CD4-positive, alpha-beta memory T cell (primary cell): ENCODE results near the gene LY6G6F. TPM values are rescaled to one million over a fixed set of nuclear protein-coding genes. Genes with fewer than 3 reads are reported as not detected.
A peak's percentile ranks its signal among the peaks of the same experiment; 100 is the strongest.

Experiments used
- CTCF ChIA-PET: fragments of 350-600 bp; sonication (Branson Sonifier 250); formaldehyde crosslinking; loops from one replicate; lab custom pipeline; 2021; ENCODE audit warnings: inconsistent platforms; ENCODE audit not compliant: partially characterized antibody; lab: Charles Lee
- POLR2A ChIA-PET: fragments of 350-600 bp; sonication (Branson Sonifier 250); formaldehyde crosslinking; loops from one replicate; lab custom pipeline; 2021; ENCODE audit not compliant: partially characterized antibody; lab: Charles Lee
- DNase-seq, 5 donors: peaks; one replicate each; pipeline versions ENCODE4 v3.0.0 to v3.0.0-alpha.2; 2020 to 2022; ENCODE audit warnings: mixed read lengths in 1 of 5
- H3K27ac ChIP-seq: one replicate; pipeline ENCODE4 v1.7.0; 2013; ENCODE audit warnings: low read depth, low read length
- H3K27me3 ChIP-seq: 2 replicates; pipeline ENCODE4 v1.7.0; 2013; ENCODE audit warnings: mild to moderate bottlenecking, low read length, moderate library complexity; ENCODE audit not compliant: insufficient read depth
- H3K36me3 ChIP-seq: 2 replicates; pipeline ENCODE4 v1.7.0; 2013; ENCODE audit warnings: mild to moderate bottlenecking, low read length, moderate library complexity; ENCODE audit not compliant: insufficient read depth
- H3K4me1 ChIP-seq: 2 replicates; pipeline ENCODE4 v1.7.0; 2013; ENCODE audit warnings: mild to moderate bottlenecking, low read length, moderate library complexity; ENCODE audit not compliant: insufficient read depth
- H3K4me3 ChIP-seq, 2 donors: one replicate each; pipeline ENCODE4 v1.7.0; 2013; ENCODE audit warnings: low read length in 2 of 2, mild to moderate bottlenecking in 1 of 2
- H3K9me3 ChIP-seq, 2 donors: one replicate each; pipeline ENCODE4 v1.7.0; 2013; ENCODE audit warnings: low read length in 2 of 2, control low read depth in 1 of 2; ENCODE audit not compliant: control insufficient read depth in 1 of 2
- H3K27ac Mint-ChIP-seq, 7 donors: one replicate each; pipeline ENCODE4 v1.8.0; 2020 to 2021; ENCODE audit warnings: mixed read lengths in 7 of 7, mild to moderate bottlenecking in 6 of 7, inconsistent platforms in 3 of 7, moderate library complexity in 3 of 7
- H3K27me3 Mint-ChIP-seq, 2 donors: one replicate each; pipeline ENCODE4 v1.8.0; 2020 to 2021; ENCODE audit warnings: mixed read lengths in 2 of 2
- H3K36me3 Mint-ChIP-seq, 2 donors: one replicate each; pipeline ENCODE4 v1.8.0; 2020 to 2021; ENCODE audit warnings: mixed read lengths in 2 of 2, inconsistent platforms in 1 of 2, mild to moderate bottlenecking in 1 of 2
- H3K4me1 Mint-ChIP-seq, 4 donors: one replicate each; pipeline ENCODE4 v1.8.0; 2020 to 2021; ENCODE audit warnings: mixed read lengths in 4 of 4, mild to moderate bottlenecking in 1 of 4
- H3K4me3 Mint-ChIP-seq, 8 donors: one replicate each; pipeline ENCODE4 v1.8.0; 2020 to 2021; ENCODE audit warnings: mixed read lengths in 8 of 8, mild to moderate bottlenecking in 7 of 8, moderate library complexity in 6 of 8, inconsistent platforms in 3 of 8
- H3K9me3 Mint-ChIP-seq, 8 donors: one replicate each; pipeline ENCODE4 v1.8.0; 2020 to 2021; ENCODE audit warnings: mixed read lengths in 8 of 8, mild to moderate bottlenecking in 5 of 8, inconsistent platforms in 3 of 8, moderate library complexity in 1 of 8
- intact Hi-C: fragments of 100-400 bp; cut with micrococcal nuclease; formaldehyde crosslinking; loops from one replicate; pipeline ENCODE4 v1.15.1; 2023
- polyA plus RNA-seq, 2 donors: library from polyadenylated mRNA; unstranded; fragments of 300-500 nt; fragmentation: Illumina TruSeq; gene quantifications; one replicate each; pipeline ENCODE4 v1.2.3, GENCODE V29; 2021
- total RNA-seq, 2 experiments: library from RNA; stranded (reverse); gene quantifications; one replicate each; pipeline ENCODE4 v1.2.3, GENCODE V29; 2021

Gene LY6G6F
- total and polyA plus RNA-seq, 4 experiments from 2014 or later = not detected

GRCh38 chr6:31692353-31692752 lies 14.3 kb upstream of the LY6G6F start:
- Histone ChIP-seq H3K4me3 (no peak overlapping the region), H3K9me3 (no peaks in the 10 kb centered on the region), H3K4me1 (peaks cover 2% of the 10 kb centered on the region), H3K27ac (no peak overlapping the region), H3K36me3 (peaks cover 65% of the 10 kb centered on the region), H3K27me3 (no peaks in the 10 kb centered on the region)
- intact Hi-C loops = no loop called here
- ChIA-PET CTCF (interaction anchor here (1.1 kb wide), 1 partner anchor 78 kb away, joined by 3 read pairs; no protein-coding TSS in a partner anchor), POLR2A (interaction anchor here (1.0 to 3.0 kb wide), 4 partner anchors 10 to 182 kb away, joined by 3 to 15 read pairs (median 4); partner anchors contain the start of gene ABHD16A)
- Mint-ChIP-seq H3K27me3 (no peaks in the 10 kb centered on the region), H3K27ac (peak overlapping the region in 5 of 7 donors; percentile 7 to 63 (median 27)), H3K4me1 (peaks cover 2 to 4% (median 2%) of the 10 kb centered on the region in 4 donors), H3K9me3 (no peaks in the 10 kb centered on the region), H3K4me3 (no peak overlapping the region), H3K36me3 (peaks cover 25 to 70% of the 10 kb centered on the region in 2 donors)
- no peak for DNase-seq

- Mint-ChIP-seq H3K9me3 (no peaks in the 10 kb centered on the region), H3K27ac (peak overlapping the region in 2 of 7 donors; percentile 48 to 84), H3K27me3 (no peaks in the 10 kb centered on the region), H3K4me3 (no peak overlapping the region), H3K4me1 (peaks cover 6 to 9% (median 8%) of the 10 kb centered on the region in 4 donors), H3K36me3 (peaks cover 29 to 70% of the 10 kb centered on the region in 2 donors)
- Histone ChIP-seq H3K4me1 (peaks cover 7% of the 10 kb centered on the region), H3K27ac (no peak overlapping the region), H3K36me3 (peaks cover 65% of the 10 kb centered on the region), H3K9me3 (no peaks in the 10 kb centered on the region), H3K27me3 (no peaks in the 10 kb centered on the region), H3K4me3 (no peak overlapping the region)
- POLR2A ChIA-PET = interaction anchor here (1.0 to 3.0 kb wide), 2 partner anchors 10 to 182 kb away, joined by 5 to 15 read pairs; partner anchors contain the start of gene ABHD16A
- intact Hi-C loops = no loop called here
- CTCF ChIA-PET = interaction anchor here (1.0 to 1.1 kb wide), 2 partner anchors 12 to 77 kb away, joined by 3 to 4 read pairs; partner anchors contain the start of gene LY6G5C
- DNase-seq = no peak
These were observed 13.8 kb upstream of the LY6G6F start for GRCh38 chr6:31692886-31693285.

- Mint-ChIP-seq H3K4me3 (no peak overlapping the region), H3K27ac (no peak overlapping the region), H3K36me3 (peaks cover 30 to 69% of the 10 kb centered on the region in 2 donors), H3K4me1 (peaks cover 8 to 13% (median 10%) of the 10 kb centered on the region in 4 donors), H3K9me3 (no peaks in the 10 kb centered on the region), H3K27me3 (no peaks in the 10 kb centered on the region)
- H3K36me3 ChIP-seq = peaks cover 59% of the 10 kb centered on the region
- POLR2A ChIA-PET = interaction anchor here (0.7 to 3.0 kb wide), 5 partner anchors 9 to 181 kb away, joined by 3 to 15 read pairs (median 5); partner anchors contain the start of gene ABHD16A
- CTCF ChIA-PET = interaction anchor here (0.7 to 1.3 kb wide), 3 partner anchors 9 to 989 kb away, joined by 3 to 4 read pairs (median 4); partner anchors contain the start of gene LY6G5C
- no peaks in the 10 kb centered on the region for H3K9me3 ChIP-seq
- H3K4me3 ChIP-seq = no peak overlapping the region
- no peak overlapping the region for H3K27ac ChIP-seq
- intact Hi-C loops = no loop called here
- no peaks in the 10 kb centered on the region for H3K27me3 ChIP-seq
- DNase-seq = no peak
- peaks cover 7% of the 10 kb centered on the region for H3K4me1 ChIP-seq
These were observed 13.1 kb upstream of the LY6G6F start for GRCh38 chr6:31693535-31693934.

- ChIA-PET CTCF (no interaction called here), POLR2A (no interaction called here)
- H3K27ac ChIP-seq = no peak overlapping the region
- H3K9me3 ChIP-seq = no peaks in the 10 kb centered on the region
- peaks cover 0 to 3% (median 0%) of the 10 kb centered on the region in 8 donors for H3K9me3 Mint-ChIP-seq
- H3K27ac Mint-ChIP-seq = peak overlapping the region; percentile 15 to 88 (median 74)
- peaks cover 53% of the 10 kb centered on the region for H3K36me3 ChIP-seq
- H3K27me3 Mint-ChIP-seq = no peaks in the 10 kb centered on the region
- H3K27me3 ChIP-seq = no peaks in the 10 kb centered on the region
- H3K4me1 ChIP-seq = peaks cover 28% of the 10 kb centered on the region
- H3K36me3 Mint-ChIP-seq = peaks cover 30 to 58% of the 10 kb centered on the region in 2 donors
- no peak overlapping the region for H3K4me3 Mint-ChIP-seq
- intact Hi-C loops = no loop called here
- peaks cover 23 to 39% (median 31%) of the 10 kb centered on the region in 4 donors for H3K4me1 Mint-ChIP-seq
- no peak overlapping the region for H3K4me3 ChIP-seq
- DNase-seq = no peak
These were observed 9.1 kb upstream of the LY6G6F start for GRCh38 chr6:31697555-31697954.

- ChIA-PET POLR2A (interaction anchor here (1.1 to 2.7 kb wide), 2 partner anchors 127 to 162 kb away, joined by 3 to 9 read pairs; partner anchors contain the start of gene NEU1), CTCF (no interaction called here)
- H3K4me1 Mint-ChIP-seq = peaks cover 25 to 53% (median 41%) of the 10 kb centered on the region in 4 donors
These were observed 5.8 kb upstream of the LY6G6F start for GRCh38 chr6:31700740-31701401.

GRCh38 chr6:31701666-31702404 lies 4.8 kb upstream of the LY6G6F start:
- no peak for DNase-seq
- Histone ChIP-seq H3K4me3 (peak overlapping the region; percentile 70 to 82), H3K27ac (peak overlapping the region; percentile 97), H3K9me3 (no peaks in the 10 kb centered on the region), H3K27me3 (no peaks in the 10 kb centered on the region), H3K36me3 (peaks cover 27% of the 10 kb centered on the region), H3K4me1 (peaks cover 35% of the 10 kb centered on the region)
- CTCF ChIA-PET = interaction anchor here (2.1 to 3.2 kb wide), 2 partner anchors 28 to 129 kb away, joined by 8 to 11 read pairs; partner anchors contain the start of gene DDAH2
- H3K4me1 Mint-ChIP-seq = peaks cover 25 to 53% (median 41%) of the 10 kb centered on the region in 4 donors
- H3K27me3 Mint-ChIP-seq = no peaks in the 10 kb centered on the region
- H3K36me3 Mint-ChIP-seq = peaks cover 20 to 35% of the 10 kb centered on the region in 2 donors
- intact Hi-C loops = loop anchor here (2.0 kb wide), 2 partner anchors 21 to 37 kb away; partner anchors contain the start of gene LY6G5C
- H3K4me3 Mint-ChIP-seq = peak overlapping the region; percentile 97 to 99 (median 98)
- POLR2A ChIA-PET = interaction anchor here (0.9 to 2.7 kb wide), 14 partner anchors 8 to 200 kb away, joined by 3 to 22 read pairs (median 11); partner anchors contain the start of genes BAG6, CSNK2B, GPANK1 and HSPA1A
- peak overlapping the region; percentile 93 to 99 (median 98) for H3K27ac Mint-ChIP-seq
- peaks cover 0 to 5% (median 0%) of the 10 kb centered on the region in 8 donors for H3K9me3 Mint-ChIP-seq

More at GRCh38 chr6:31700740-31701401, 5.8 kb upstream of the LY6G6F start:
- peak overlapping the region; percentile 97 for H3K27ac ChIP-seq
- peaks cover 31% of the 10 kb centered on the region for H3K36me3 ChIP-seq
- H3K9me3 Mint-ChIP-seq = peaks cover 0 to 5% (median 0%) of the 10 kb centered on the region in 8 donors
- H3K27me3 Mint-ChIP-seq = no peaks in the 10 kb centered on the region
- peaks cover 35% of the 10 kb centered on the region for H3K4me1 ChIP-seq
- H3K27me3 ChIP-seq = no peaks in the 10 kb centered on the region
- peak overlapping the region; percentile 64 to 99 (median 81) for H3K27ac Mint-ChIP-seq
- no peak for DNase-seq
- H3K4me3 Mint-ChIP-seq = peak overlapping the region; percentile 72 to 99 (median 98)
- no peak overlapping the region for H3K4me3 ChIP-seq
- no peaks in the 10 kb centered on the region for H3K9me3 ChIP-seq
- intact Hi-C loops = no loop called here
- peaks cover 24 to 41% of the 10 kb centered on the region in 2 donors for H3K36me3 Mint-ChIP-seq
